Peyer's patch (tissue), 4 donors: Measurements from ENCODE around the gene NAP1L4. TPM values are rescaled to one million over a fixed set of nuclear protein-coding genes. Genes with fewer than 3 reads are reported as not detected.

ENCODE experiments used
- DNase-seq, 3 donors: peaks; one replicate each; pipeline ENCODE4 v3.0.0-alpha.2; 2017 to 2019
- H3K27ac ChIP-seq, 4 donors: fragments of 200-600 bp; sonication (generic); one replicate each; pipeline ENCODE4 v1.5.1; 2016 to 2019
- H3K27me3 ChIP-seq, 2 donors: fragments of 200-600 bp; sonication (generic); one replicate each; pipeline ENCODE4 v1.5.1; 2019
- H3K36me3 ChIP-seq, 3 donors: fragments of 200-600 bp; sonication (generic); one replicate each; pipeline ENCODE4 v1.5.1; 2016 to 2019
- H3K4me1 ChIP-seq, 4 donors: fragments of 200-600 bp; sonication (generic); one replicate each; pipeline ENCODE4 v1.5.1; 2016 to 2019
- H3K4me3 ChIP-seq, 4 donors: fragments of 200-600 bp; sonication (generic); 1 replicate in 3 of 4; 2 replicates in 1 of 4; pipeline ENCODE4 v1.5.1; 2016 to 2019; ENCODE audit warnings: mild to moderate bottlenecking in 1 of 4
- H3K9me3 ChIP-seq, 4 donors: fragments of 200-600 bp; sonication (generic); one replicate each; pipeline ENCODE4 v1.5.1; 2016 to 2019; ENCODE audit warnings: mild to moderate bottlenecking in 1 of 4
- CTCF ChIP-seq, 6 experiments: fragments of 450-650 bp in 4 of 6; fragments of 200-600 bp in 2 of 6; sonication (generic) in 1 of 6; IDR thresholded peaks; one replicate each; pipeline ENCODE4 v1.5.1; 2017 to 2019; ENCODE audit warnings: antibody characterized with exemption in 6 of 6, mild to moderate bottlenecking in 3 of 6, moderate library complexity in 1 of 6
- POLR2A ChIP-seq, 2 donors: fragments of 450-650 bp; IDR thresholded peaks; one replicate each; pipeline ENCODE4 v1.5.1; 2017; ENCODE audit warnings: antibody characterized with exemption in 2 of 2, mild to moderate bottlenecking in 2 of 2, moderate library complexity in 2 of 2
- total RNA-seq, 4 donors: library from RNA; depleted of rRNA; stranded (reverse); fragments of >200 nt; gene quantifications; one replicate each; pipeline ENCODE4 v1.1.0, GENCODE V29; 2016

Gene NAP1L4
- total RNA-seq, 4 donors from 2014 or later = 87.6 to 177 (median 119) TPM

- DNase-seq = no peak
- Histone ChIP-seq H3K27me3 (no peaks in the 10 kb centered on the region), H3K4me1 (no peaks in the 10 kb centered on the region), H3K36me3 (peaks cover 0 to 98% (median 0%) of the 10 kb centered on the region in 3 donors), H3K27ac (no peak overlapping the region), H3K9me3 (no peaks in the 10 kb centered on the region), H3K4me3 (no peak overlapping the region)
- TF ChIP-seq CTCF (IDR thresholded peaks at IDR 0.05) (no peak), POLR2A (IDR thresholded peaks at IDR 0.05) (no peak)
Observed at GRCh38 chr11:2963112-2963754, 28.9 kb downstream of the NAP1L4 start.

DNA sequence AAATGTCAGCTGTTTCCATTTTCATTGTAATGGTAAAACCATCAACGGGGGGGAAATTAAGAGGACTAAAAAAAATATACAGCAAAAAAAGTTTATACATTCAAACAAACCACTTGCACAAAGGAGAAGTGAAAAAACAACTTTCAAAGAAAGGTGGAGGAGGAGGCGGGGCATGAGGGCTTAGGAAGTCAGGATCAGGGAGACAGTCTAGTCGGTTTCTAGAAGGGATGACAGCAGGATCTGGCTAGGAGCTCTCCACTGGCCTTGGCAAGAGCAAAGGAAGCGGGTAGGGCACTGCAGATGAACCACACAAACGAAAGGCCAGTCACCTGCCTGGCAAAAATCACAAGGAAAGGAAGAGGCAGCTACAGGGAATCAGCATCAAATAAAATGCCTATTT, 31.0 kb downstream of the NAP1L4 start:
- TF ChIP-seq CTCF (IDR thresholded peaks at IDR 0.05) (no peak), POLR2A (IDR thresholded peaks at IDR 0.05) (no peak)
- H3K9me3 ChIP-seq = no peaks in the 10 kb centered on the region
- H3K27me3 ChIP-seq = no peaks in the 10 kb centered on the region
- no peak overlapping the region for H3K4me3 ChIP-seq
- DNase-seq = no peak
- no peak overlapping the region for H3K27ac ChIP-seq
- H3K36me3 ChIP-seq = peaks cover 0 to 98% (median 0%) of the 10 kb centered on the region in 3 donors
- no peaks in the 10 kb centered on the region for H3K4me1 ChIP-seq

DNA sequence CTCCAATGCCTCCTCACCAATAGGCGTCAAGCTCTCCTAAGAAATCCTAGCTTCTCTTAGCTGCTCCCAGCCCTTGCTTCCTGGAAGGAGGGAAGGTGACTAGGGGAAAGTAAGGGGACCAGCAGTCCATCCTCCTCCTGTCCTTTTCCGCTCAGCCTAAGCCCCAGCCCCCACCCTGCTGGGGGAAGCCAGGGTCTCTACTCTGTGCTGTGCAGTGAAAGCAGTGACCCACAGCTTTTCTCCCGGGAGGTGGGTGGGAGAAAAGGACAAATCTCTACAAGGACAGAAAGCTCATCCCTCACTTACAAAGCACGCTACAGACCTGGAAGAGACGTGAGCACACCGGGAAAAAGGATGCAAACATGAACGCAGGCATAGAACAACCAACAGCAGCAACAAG, 32.0 kb downstream of the NAP1L4 start:
- no peaks in the 10 kb centered on the region for H3K9me3 ChIP-seq
- DNase-seq = no peak
- H3K27me3 ChIP-seq = no peaks in the 10 kb centered on the region
- H3K4me1 ChIP-seq = no peaks in the 10 kb centered on the region
- H3K27ac ChIP-seq = no peak overlapping the region
- no peak overlapping the region for H3K4me3 ChIP-seq
- H3K36me3 ChIP-seq = peaks cover 0 to 98% (median 0%) of the 10 kb centered on the region in 3 donors
- no peak for TF ChIP-seq CTCF (IDR thresholded peaks at IDR 0.05)
- no peak for TF ChIP-seq POLR2A (IDR thresholded peaks at IDR 0.05)

DNA sequence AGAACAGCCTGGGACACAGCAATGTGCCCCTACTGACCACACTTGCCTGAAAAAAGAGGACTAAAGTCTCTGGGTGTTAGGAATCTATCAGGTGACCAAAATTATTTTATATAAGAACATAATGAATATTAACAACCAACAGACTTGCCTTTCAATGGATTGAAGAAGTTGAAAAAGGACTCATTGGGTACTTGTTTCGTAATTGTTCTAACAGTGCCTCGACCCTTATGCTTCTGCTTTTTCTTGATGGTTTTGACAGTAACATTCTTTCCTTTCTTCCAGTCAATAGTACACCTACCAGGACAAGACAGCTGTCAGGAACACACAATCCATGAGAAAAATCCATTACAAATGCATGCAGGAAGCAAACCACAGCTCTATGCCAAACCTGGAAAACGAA, 33.9 kb downstream of the NAP1L4 start:
- DNase-seq = no peak
- no peak for TF ChIP-seq POLR2A (IDR thresholded peaks at IDR 0.05)
- TF ChIP-seq CTCF (IDR thresholded peaks at IDR 0.05) = no peak
- no peaks in the 10 kb centered on the region for H3K27me3 ChIP-seq
- H3K4me1 ChIP-seq = no peaks in the 10 kb centered on the region
- H3K4me3 ChIP-seq = no peak overlapping the region
- H3K36me3 ChIP-seq = peaks cover 0 to 98% (median 0%) of the 10 kb centered on the region in 3 donors
- no peaks in the 10 kb centered on the region for H3K9me3 ChIP-seq
- H3K27ac ChIP-seq = no peak overlapping the region

DNA sequence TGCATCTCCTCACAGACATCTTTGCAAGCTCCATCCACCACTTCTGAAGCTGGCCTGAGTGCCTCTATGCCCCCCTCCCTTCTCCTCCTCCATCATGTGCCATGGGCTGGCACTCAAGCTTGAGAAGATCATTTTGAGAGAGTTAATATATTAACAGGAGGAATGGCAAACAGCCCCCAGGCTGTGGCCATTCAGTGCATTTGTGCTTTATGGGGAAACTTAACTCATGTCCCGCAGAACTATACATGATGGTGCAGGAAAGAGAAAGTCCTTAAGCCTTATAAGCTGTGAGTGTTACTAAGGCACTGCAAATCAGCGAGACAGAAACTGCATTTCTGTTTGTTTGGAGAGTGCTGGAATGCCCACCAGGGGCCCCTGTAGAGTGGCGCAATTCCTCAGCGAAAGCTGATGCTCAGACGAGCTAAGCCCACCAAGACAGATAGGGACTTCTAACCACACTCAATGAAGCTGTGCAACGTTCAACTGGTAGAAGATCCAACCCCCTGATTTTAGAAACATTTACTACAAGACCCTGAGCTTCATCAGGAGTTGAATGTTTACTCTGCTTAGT, 36.1 kb downstream of the NAP1L4 start:
- TF ChIP-seq POLR2A (IDR thresholded peaks at IDR 0.05) = no peak
- TF ChIP-seq CTCF (IDR thresholded peaks at IDR 0.05) = no peak
- no peaks in the 10 kb centered on the region for H3K9me3 ChIP-seq
- H3K27me3 ChIP-seq = no peaks in the 10 kb centered on the region
- peaks cover 0 to 100% (median 0%) of the 10 kb centered on the region in 3 donors for H3K36me3 ChIP-seq
- H3K4me3 ChIP-seq = no peak overlapping the region
- no peaks in the 10 kb centered on the region for H3K4me1 ChIP-seq
- no peak overlapping the region for H3K27ac ChIP-seq
- DNase-seq = no peak
